HK-2 (cell line): ENCODE results near the gene HPCA.
A peak's percentile ranks its signal among the peaks of the same experiment; 100 is the strongest.

Experiments used
- DNase-seq: peaks from one replicate; pipeline ENCODE4 v3.0.0-alpha.2; 2018; ENCODE audit not compliant: unreplicated experiment

The HPCA gene

DNA sequence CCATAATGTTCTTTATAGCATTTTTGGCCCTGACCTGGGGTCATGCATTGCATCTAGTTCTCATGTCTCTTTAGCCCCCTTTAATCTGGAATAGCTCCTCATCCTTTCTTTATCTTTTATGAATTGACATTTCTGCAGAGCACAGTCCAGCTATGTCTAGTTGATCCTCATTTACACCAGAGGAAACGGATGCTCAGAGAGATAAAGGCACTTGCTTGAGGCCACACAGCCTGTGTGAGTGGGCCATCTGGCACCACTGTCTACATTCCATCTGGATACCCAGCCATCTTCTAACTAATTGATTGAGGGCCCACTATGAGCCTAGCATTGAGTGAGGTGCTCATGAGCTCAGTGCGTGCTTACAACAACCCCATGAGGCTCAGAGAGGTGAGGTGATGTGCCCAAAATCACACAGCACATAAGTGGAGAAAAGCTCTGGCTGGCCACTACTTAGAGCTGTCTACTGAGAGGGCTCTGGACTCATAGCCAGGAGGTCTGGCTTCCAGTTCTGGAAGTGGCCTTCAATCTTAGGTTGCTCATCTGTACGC is 3.5 kb downstream of the HPCA start:
- DNase-seq = no peak

DNA sequence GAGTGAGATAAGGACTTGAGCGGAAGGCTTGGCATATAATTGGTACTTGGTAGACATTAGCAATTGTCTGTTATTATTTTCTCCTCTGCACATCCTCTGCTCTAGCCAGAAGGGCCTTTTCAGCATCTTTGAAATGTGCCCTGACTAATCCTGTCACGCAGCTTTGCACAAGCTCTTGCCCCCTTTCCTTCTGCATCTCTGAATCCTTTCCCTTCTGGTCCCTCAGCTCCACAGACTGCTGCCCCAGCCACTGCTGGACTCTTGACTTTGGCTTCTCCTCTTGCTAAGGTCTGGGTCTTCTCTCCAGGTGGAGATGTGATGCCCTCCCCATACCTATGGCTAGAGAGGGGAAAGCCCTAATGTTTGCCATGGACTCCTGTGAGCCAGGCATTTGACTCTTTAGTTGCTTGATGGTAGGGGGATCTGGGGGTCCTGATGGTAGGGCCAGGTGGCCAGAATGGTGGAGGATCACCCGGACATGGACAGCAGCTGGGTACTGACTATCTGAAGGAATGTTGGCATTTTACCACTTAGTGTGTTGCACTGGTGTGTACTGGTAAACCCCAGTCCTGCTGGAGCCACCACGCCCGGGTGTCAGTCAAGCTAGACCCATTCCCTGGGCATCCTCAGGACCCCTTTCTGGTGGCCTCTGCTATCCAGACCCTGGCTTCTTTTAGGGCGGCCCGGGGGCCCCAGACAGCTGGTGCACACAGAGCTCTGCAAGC is 4.4 kb downstream of the HPCA start:
- no peak for DNase-seq

DNA sequence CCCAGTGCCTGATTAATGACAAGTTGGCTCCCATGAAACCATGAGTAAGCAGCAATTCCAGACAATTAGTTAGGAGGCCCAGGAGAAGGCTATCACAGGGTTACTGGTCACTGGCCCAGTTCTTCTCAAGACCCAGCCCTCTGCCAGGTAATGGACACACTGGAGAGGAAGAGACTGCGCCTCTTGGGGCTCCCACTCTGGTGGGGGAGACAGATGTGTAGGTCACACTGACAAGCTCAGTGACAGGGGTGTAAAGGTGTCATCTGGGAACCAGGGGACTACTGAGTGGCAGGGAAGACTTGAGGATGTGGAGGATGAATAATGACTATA is 4.9 kb downstream of the HPCA start:
- no peak for DNase-seq

DNA sequence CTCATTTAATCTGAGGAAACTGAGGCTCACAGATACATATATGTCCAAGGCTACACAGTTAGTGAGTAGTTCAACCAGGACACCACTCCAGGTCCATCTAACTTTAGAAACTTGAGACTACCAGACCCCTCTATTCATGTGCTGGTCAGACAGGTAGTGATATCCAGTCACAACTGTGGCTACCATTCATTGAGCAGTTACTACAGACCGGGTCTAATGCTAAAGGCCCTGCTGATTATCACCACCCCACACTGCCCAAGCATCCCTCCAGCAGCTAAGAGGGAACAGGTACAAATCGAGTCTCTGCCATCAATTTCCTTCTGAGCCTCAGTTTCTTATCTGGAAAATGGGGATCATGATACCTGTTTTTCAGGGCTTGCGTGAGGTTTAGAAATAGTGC is 5.3 kb downstream of the HPCA start:
- no peak for DNase-seq

GRCh38 chr1:32892368-32893197 is 6.3 kb downstream of the HPCA start:
- DNase-seq = no peak

- DNase-seq = no peak
Measured at GRCh38 chr1:32893198-32894018, 7.1 kb downstream of the HPCA start.

DNA sequence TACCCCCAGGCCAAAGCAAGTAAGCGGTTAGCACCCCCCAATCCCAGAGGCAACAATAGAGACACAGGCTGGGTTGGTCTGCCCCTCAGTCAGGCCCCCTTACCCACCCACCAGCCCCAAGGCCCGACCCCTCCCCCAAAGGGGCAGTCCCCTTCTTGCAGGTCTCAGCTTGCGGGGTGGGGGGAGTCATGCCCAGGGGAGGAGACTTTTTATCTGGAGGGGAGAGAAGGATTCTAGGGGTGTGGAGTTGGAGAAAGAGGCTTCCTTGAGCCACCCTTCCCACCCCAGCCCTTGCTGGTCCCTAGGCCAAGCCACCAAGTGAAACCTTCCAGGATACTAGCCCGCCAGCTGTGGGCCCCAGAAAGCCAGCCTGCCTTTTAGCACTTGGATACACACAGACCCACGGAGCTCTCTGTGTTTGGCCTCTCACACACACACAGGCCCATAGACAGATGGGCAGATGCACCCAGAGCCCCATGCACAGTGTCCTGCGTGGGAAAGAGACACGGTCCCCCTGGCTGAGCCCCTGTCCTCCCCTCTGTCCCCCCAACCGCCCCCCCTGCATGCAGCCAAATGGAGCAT is 7.8 kb downstream of the HPCA start:
- DNase-seq = no peak

- no peak for DNase-seq
Measured at GRCh38 chr1:32894681-32895080, 8.4 kb downstream of the HPCA start.

GRCh38 chr1:32895325-32896215 is 9.3 kb downstream of the HPCA start:
- no peak for DNase-seq

GRCh38 chr1:32896451-32896850 is 10.2 kb downstream of the HPCA start:
- DNase-seq = no peak

DNA sequence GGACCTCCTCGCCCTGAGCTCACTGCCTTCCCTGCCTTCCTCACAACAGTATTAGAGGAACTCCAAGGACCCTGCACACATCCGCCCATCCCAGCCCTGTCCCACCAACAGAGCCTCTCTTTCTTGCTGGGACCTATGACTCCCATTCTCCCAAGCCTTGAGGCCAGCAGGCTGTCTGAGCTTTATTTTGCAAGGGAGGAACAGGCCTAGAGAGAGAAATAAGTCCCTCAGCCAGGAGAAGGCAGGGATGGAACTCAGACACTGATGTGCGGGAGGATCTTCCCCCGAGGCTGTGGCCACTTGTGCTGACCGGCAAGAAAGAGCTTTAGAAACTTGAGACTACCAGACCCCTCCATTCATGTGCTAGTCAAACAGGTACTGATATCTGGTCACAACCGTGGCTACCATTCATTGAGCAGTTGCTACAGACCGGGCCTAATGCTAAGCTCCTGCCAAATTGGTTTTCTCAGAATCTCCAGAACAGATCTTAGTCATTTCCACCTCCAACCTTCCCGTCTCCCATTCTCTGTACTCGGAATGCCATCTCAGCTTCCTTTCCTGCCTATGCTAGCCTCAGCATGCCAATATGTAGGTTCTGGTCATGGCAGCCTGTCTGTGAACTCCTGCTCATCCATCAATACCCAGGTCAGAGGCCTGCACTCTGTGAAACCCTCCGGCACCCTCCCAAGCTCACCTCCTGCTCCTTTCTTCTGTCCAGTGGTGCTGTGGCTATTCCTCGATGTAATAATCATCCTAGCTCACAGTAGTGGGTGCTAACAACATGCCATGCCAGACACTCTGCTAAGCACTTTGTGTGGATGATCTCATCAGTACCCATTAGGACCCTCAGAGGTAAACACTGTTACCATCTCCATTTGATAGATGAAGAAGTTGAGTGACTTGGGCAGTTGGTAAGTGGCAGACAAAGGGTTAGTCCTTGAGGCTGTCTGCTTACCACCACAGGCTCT is 11.1 kb downstream of the HPCA start:
- no peak for DNase-seq

DNA sequence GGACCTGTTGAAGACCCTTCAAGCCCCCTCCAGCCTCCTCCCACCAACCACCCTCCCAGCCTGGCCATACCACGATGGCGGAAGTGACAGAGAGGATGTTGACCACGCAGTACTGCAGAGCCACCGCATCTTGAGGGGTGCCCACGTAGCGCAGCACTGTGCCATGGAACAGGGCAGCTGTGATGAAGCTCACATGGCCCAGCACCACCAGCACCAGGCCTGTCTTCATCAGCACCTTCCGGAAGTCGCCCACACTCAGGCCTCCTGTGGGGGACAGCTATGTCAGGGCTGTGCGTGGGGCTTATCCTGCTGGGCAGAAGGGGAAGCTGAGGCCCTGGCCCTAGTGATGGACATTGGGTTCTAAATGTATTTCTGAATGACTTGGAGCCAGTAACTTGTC is 11.8 kb downstream of the HPCA start:
- DNase-seq = no peak

- DNase-seq = no peak
Measured at GRCh38 chr1:32898958-32899357, 12.7 kb downstream of the HPCA start.

DNA sequence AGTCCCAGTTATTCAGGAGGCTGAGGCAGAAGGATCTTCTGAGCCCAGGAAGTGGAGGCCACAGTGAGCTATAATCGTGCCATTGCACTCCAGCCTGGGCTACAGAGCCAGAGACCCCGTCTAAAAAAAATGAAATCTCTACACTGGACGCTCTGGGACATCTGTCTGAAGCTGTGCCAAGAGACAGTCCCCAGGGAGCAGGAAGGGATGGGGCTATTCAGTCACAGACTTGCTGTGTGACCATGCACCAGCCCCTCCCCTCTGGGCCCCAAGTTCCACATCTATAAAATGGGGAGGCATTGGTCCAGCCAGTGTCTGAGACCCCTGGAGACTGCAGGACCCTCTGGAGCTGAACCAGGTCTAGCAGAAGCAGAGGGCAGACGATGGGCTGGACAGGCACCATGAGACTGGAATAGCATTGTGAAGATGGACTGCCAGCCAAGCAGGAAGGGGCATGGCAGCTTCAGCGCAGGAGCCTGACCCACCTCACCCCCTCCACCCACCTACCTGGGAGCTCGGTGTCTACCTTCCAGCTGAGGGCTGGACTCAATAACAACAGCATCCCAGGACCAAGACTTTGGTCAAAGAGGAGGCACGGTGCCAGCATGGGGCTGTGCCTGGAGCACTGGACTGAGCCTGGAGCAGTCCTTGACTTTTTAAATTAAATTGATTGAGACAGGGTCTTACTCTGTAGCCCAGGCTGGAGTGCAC is 13.4 kb downstream of the HPCA start:
- DNase-seq = no peak

DNA sequence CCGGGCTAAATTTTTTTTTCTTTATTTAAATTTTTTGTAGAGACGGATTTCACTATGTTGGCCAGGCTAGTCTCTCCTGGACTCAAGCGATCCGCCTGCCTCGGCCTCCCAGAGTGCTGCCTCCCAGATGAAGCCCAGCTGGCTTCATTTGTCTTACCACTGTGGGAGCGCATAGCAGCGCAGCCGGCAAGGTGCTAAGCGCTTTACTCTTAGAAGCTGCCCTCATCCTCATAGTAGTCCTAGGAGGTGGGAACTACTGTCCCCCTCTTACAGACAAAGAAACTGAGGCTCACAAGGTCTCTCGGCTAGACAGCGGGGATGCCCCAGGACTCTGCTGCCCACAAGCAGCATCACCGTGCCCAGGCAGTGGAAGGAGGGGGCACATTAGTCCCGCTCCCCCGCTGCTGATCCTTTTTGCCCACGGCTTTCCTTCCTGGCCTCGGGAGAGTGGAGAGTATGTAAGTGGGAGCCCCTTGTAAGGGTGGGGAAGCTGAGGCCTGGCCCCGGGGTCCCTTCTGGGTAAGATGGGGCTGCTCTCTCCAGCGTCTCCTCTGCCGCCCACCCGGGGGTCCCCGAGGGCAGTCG is 14.2 kb downstream of the HPCA start:
- no peak for DNase-seq

DNA sequence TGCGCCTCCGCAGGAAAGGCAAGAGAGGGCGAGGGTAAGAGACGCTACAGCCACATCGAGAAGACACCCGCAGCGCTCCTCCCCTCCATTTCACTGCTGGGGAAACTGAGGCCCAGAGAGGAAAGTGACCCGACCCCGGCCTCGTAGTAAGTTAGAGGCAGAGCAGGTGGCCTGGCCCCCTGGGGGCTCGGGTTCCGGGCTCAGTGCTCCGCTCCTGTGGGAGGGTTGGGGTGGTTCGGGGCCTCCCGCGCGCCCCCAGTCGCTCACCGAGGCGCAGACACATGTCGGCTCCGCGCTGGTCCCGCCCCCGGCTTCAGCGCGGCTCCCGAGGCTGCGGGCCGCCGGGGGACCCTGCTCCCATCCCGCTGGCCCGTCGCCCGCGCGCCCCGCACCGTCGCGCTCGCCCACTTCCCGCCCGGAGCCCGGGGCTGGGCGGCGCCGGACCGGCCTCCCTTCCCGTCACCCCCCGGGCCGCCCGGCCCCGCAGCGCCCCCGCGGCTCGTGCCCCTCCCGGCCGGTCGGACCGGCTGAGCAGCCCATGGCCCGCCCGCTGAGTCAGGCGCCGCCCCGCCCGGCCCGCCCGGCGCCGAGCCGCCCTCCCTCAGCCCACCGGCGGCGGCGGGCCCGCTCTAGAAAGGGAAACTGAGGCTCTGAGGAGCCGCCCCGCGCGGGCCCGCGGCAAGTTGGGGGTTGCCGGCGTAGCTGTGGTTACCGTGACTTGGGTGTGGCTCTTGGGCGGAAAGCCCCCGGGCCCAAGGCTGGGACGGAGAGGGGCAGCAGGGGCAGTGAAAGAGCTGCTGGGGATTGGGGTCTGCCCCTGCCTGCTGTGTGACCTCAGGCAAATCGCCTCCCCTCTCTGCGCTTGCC is 14.9 kb downstream of the HPCA start, which contains the start of gene TMEM54:
Gene TMEM54, minus strand, starts transcription at position 434 of the 867 bp plus-strand sequence. Its CDS starts 151 bp downstream, at position 283.
- peak; percentile 47 for DNase-seq

- DNase-seq = no peak
Measured at GRCh38 chr1:32901823-32902534, 15.7 kb downstream of the HPCA start.
